ENCODE results near the gene ANKRD29. TPM values are rescaled to one million over a fixed set of nuclear protein-coding genes. Genes with fewer than 3 reads are reported as not detected.

Gene ANKRD29, protein sequence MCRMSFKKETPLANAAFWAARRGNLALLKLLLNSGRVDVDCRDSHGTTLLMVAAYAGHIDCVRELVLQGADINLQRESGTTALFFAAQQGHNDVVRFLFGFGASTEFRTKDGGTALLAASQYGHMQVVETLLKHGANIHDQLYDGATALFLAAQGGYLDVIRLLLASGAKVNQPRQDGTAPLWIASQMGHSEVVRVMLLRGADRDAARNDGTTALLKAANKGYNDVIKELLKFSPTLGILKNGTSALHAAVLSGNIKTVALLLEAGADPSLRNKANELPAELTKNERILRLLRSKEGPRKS
- 9.2 TPM for total RNA-seq

DNA sequence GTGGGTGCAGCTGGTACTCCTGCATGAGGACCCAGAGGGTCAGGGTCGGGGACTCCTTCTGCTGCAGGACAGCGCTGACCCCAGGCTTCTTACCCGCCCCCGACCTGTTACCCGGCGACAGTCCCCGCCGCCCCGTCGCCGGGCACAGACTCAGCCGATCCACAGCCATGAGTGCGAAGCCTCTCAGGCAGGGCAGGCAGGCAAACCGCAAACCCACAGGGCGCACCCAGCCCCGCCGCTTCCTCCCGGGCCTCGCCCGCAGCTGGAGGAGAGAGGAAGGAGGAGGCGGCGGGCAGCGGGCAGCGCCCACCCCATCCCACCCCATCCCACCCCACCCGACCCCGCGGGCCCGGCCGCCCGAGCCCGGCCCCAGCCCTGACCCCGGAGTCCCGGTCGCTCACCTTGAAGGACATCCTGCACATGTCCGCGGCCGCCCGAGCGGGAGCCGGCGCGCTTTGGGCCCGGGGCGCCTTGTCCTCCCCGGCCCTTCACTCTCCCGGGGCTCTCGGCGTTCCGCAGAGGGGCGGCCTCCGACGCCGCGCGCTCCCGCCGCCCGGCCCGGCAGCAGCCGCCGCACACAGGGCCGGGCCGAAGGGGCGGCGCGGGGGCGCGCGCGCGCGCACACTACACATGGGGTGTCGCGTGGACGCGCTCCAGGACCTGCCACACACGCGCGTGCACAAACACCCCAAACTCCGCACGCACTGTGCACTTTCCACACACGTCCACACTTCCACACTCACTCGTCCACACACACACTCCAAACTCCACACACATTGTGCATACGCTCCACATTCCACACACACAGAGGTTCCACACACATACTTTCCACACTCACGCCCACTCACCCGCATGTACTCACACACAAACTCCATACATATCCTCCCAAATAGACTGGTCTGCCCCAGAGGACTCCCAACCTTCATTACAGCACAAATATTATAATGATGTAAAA is at the start of gene ANKRD29:
Gene ANKRD29, minus strand, starts transcription at position 603 of the 955 bp plus-strand sequence. Its CDS starts 181 bp downstream, at position 422.
- peak; percentile 35 for DNase-seq

DNA sequence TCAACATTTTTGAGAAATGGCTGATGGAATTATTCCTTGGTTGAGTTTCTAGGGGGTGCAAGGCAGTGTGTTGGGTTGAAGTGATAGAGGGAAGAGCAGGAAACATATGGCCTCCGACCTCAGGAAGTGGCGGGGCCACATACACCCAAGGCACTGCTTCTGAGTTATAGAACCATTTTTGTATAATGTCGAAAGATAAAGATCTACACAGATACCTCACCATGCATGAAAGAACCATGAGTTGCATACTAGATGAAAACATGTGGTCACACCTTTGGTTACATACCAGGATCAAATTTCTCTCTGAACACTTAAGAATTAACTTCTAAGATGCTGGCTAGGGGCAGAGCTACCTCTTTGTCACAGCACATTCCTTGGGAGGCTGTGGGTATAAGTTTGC is 49.7 kb upstream of the ANKRD29 start:
- no peak for DNase-seq

DNA sequence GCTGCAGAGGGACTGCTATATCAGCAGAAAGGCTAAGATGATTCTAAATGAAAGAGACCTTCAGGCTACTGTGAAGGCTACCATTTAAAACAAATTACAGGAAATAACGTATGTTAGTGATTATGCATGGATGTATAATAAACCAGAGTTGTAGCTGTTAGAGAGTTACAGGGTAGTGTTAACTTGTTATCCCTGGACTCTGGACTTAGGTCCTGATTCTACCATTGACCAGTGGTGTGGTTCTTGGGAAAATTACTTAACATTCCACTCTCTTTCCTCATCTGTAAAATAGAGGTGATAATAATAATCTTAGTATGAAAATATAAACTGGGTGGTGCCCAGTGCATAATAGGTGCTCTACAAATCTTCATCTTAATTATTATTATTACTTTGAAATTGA is 48.7 kb upstream of the ANKRD29 start:
- no peak for DNase-seq

DNA sequence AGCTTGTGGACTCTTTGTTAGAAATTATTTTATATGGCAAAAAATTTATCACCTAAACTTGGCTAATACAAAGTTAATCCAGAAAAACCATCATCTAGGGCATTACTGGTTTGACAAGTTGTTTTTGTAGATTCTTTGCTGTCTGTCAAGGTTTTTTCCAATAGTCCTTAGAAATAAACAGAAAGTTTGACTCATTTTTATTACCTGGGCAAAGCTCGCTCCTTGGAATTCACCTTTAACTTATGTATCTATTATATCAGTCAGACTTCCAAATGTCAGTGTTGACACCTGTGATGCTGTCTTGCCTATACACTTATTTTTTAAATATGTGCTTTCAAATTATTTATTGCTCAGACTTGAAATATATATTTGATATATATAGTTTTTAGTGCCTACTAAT is 48.2 kb upstream of the ANKRD29 start:
- DNase-seq, result no peak

DNA sequence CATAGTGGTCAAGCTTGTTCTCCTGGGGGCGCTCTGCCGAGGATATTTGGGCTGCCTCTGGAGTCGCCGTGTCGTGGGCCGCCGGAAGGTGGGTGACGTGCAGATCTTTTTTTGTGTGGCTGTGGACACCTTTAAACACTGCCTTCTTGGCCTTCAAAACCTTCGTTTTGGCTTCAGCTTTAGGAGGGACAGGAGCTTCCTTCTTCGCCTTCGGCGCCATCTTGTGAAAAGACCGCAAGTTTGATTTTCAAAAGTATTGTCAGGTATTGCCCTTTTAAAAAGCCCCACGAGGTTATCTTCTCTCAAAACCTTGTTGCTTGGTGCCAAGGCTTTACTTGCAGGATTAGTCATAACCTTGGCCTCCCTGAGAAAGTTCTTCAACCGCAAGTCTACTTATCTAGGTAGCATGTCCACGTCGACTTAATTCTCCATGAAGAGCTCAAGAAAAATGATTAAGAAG is 47.4 kb upstream of the ANKRD29 start:
- DNase-seq, result no peak

DNA sequence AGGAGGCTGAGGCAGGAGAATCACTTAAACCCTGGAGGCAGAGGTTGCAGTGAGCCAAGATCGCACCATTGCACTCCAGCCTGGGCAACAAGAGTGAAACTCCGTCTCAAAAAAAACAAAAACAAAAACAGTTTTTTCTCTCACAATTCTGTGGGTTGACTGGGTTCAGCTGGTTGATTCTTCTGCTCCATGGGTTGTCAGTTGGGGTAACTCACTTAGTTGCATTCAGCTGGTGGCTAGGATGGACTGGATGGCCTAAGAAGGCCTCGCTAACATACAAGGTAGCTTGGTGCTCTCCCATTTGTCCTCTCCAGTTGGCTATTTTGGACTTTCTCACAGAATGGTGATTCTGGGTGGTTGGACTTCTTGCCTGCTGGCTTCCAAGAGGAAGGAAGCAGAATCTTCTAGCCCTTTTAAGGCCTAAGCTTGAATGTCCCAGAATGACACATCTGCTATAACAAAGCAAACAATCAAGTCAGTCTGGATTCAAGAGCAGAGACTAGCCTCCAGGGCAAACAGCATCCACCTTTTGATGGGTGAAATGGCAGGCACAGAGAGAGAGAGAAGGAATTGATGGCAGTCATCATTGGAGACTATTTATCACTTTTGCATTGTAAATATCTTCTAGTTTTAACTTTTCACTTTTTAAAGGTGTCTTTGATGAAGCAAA is 44.4 kb upstream of the ANKRD29 start:
- no peak for DNase-seq

DNA sequence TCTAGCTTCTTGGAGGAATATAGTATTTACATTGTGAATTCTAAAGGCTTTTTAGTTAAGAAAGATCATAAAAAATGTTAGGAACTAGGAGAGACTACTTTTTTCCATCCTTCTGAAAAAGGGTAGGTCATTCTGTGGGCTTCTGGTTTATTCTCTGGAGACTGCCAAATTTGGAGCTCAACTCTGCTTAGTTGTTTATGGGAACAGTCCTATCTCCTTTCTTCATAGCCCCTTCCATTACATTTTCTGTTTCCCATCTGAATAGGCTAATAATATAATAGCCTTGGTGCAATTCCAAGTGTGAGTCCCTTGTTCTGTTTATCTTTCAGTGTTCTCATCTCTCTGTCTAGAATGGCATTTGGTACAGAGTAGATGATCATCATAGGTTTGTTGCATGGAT is 42.1 kb upstream of the ANKRD29 start:
- no peak for DNase-seq

DNA sequence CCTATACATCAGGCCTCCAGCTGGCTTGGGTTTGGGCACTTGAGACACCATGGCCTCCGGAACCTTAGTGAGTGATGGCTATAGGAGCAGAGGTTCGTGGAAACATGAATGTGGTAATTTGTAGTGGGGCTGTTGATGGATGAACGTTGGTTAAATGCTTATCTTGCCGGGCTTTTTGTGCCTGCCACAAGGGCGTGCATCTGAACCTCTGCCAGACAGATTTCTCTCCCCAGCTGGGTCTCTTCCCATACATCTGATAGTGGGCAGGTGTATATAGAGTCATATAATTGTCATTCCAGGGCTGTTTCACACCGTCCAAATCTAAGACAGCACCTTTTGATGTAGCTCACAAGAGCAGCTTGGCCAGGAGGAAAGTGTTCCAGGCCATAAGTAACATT is 41.3 kb upstream of the ANKRD29 start:
- DNase-seq, result no peak

DNA sequence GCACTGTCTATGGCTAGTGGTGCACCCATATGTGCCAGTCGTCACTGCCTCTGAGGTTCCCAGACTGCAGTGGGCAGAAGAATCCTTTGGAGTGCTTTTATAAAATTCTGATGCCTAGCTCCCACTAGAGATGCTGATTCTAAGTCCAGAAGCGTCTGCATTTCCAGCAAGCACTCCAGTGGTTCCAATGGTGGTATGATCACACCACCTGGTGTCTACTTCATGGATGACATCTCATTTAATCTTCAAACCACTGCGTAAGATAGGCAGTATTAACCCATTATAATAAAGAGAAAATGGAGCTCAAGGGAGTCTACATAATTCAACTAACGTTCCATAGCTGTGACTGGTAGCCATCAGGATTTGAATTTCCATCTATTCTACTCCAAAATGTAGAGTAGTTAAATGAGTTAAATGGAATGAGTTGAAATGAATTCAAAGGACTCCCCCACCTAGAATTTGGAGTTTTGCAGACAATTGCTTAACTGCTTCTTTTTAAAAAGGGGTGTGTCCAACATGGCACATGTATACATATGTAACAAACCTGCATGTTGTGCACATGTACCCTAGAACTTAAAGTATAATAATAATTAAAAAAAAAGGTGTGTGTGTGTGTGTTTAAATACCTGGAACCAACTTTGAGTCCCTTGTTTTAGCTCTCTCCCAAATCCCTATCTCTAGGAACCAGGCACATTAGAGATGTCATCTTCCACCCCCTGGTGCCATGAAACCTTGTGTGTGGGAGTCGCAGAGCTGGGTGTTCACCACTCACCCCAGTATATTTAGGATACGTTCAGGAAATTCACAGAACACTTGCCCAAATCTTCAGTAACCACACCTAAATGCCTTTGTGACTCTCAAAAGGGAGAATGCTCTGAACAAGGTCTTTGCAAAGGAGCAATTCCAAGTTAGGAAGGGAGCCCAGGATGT is 40.6 kb upstream of the ANKRD29 start:
- peak; percentile 34 for DNase-seq

DNA sequence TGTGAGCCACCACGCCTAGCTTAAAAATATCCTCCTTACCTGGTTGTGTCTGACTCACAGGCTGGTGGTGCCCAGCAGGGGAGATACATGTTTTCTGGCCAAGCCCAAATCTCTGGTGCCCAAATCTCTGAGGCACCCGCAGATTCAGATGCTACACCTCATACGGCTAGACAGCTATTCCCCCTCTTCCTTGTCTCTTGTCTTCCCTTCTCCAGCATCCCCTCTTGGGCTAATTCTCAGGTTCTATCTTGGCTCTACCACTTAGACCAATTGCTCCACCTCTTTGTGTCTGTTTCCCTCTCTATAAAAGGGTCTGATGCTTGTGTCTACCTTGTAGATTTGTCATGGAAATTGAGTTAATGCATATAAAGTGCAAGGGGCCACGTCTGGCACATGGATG is 39.9 kb upstream of the ANKRD29 start:
- DNase-seq, result no peak

DNA sequence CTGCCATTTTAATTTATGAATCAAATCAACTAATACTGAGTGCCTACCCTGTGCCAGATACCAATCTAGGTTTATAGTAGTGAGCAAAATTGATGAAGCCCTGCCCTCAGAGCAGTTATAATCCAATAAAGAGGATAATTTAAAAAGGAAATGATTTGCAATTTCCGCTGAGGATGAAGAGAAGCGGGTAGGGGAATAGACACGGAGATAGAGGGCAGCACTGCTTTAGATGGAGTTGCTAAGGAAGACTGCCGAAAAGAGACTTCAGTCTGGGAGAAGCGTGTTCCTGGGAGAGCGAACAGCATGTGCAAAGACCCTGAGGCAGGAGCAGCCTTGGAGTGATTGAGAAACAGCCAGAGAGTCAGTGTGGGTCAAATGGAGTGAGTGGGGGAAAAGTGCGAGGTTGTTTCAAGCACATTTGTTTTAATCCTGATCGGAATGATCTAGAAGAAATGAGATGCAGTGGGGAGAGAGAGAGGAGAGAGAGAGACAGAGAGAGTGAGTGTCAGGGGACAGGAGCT is 38.9 kb upstream of the ANKRD29 start:
- no peak for DNase-seq

DNA sequence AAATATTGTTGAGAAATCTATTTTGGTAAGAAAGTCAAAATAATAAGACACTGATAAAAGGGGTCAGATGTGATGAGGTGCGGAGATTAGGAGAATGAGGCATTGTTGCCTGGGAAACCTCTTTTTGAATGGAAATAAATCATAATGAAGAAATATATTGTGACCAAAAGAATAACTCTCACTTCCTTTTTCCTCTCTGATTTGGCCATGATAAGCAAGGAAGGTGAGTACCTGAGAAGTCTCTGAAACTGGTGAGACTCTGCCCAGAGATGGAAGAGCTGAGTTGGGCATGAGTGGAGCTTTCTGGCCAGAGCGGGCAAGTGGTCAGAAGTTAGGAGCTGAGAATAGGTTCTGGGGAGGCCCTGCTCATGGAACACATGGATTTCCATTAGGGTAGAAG is 38.3 kb upstream of the ANKRD29 start:
- DNase-seq, result no peak

DNA sequence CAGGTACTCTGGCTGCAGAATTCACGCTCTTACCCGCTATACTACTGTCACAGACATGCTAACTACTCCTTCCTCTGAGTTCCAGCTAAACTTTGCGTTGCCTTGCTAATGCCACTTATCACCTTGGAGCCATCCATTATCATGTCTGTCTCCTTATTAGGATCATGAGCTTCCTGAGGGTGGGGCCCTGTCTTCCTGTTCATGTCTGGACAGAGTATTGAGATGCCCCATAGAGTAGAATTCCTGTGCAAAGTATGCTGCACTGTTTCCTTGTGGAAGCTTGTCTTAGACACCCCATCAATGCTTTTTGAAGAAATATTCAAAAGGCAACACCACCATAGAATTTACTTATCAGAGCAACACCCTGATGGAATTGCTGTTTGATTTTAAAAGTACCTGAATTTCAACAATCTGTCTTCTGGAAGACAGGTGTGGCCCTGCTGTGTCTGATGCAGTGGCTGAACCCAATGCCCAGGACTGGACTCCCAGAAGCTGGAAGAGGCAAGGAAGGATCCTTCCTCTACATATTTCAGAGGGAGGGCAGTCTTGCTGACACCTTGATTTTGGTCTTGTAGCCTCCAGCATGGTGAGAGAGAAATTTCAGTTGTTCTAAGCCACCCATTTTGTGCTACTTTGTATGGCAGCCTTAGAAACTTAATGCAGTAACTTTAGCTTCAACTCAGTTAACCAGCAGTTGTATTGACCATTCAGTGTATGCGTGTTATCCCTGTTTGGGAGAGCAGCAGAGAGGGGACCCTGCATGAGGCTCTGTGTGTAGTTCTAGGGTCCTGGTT is 32.1 kb upstream of the ANKRD29 start:
- no peak for DNase-seq

DNA sequence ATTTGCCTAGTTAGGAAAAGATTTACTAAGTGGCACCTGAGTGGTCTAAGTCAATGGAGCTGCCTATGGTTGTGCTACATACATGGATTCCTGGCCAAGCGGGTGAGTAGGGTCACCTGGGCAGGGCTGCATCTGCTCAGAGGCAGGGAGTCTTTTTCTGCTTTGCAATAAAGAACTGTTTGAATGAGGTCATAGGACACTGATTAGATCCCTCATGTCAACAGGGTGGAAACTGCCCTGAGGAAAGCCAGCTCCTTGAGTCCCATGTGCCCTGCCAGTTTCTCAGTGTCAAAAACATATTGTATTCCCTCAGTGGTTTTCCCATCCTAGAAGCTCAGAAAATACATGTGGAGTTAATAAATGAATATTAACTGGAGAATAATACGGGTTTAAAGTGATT is 31.1 kb upstream of the ANKRD29 start:
- DNase-seq, result no peak

DNA sequence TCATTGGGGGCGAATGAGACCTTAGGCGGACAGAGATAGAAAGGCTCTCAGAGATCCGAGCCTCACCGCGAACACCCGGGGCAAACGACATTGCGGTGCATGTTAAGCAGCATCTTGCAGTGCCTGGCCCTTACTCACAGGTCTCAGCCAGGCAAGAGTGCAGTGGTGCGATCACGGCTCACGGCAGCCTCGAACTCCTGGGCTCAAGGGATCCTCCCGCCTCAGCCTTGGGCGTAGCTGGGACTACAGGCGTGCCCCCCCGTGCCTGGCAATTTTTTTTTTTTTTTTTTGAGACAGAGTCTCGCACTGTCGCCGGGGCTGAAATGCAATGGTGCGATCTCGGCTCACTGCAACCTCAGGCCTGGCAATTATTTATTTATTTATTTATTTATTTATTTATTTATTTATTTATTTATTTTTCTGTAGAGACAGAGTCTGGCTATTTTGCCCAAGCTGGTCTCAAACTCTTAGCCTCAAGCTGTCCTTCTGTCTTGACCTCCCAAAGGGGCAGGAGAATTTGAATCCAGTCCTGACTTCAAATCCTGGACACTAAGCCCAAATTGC is 27.9 kb upstream of the ANKRD29 start:
- DNase-seq, result no peak

DNA sequence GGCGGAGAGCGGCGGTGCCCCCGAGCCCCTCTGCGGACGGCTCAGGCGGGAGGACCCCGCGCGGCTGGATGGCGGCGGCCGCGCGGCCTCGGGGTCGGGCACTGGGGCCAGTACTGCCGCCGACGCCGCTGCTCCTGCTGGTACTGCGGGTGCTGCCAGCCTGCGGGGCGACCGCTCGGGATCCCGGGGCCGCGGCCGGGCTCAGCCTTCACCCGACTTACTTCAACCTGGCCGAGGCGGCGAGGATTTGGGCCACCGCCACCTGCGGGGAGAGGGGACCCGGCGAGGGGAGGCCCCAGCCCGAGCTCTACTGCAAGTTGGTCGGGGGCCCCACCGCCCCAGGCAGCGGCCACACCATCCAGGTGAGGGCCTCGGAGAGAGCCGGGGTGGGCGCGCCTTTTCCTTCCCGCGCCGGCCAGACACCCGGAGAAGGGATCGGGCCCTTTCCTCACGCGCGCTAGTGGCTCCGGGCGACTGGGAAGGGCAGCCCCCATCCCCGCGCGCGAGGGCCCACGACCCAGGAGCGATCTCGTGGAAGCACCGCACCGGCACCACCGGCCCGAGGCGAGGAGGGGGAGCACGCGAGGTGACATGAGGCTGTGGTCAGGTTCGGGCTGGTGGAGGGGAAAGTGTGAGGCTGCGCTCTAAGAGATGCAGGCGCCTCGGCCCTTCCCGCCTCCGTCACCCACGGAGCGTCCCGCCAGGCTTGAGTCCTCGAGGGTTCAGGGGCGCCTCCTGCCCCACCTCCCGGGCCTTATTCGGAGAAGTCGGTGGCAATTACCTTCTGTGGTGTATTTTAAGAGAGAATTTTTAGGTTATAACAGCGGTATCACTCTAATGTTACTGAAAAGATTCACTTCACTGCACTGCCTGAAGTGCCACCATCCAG is 27.1 kb upstream of the ANKRD29 start:
- DNase-seq, result no peak

DNA sequence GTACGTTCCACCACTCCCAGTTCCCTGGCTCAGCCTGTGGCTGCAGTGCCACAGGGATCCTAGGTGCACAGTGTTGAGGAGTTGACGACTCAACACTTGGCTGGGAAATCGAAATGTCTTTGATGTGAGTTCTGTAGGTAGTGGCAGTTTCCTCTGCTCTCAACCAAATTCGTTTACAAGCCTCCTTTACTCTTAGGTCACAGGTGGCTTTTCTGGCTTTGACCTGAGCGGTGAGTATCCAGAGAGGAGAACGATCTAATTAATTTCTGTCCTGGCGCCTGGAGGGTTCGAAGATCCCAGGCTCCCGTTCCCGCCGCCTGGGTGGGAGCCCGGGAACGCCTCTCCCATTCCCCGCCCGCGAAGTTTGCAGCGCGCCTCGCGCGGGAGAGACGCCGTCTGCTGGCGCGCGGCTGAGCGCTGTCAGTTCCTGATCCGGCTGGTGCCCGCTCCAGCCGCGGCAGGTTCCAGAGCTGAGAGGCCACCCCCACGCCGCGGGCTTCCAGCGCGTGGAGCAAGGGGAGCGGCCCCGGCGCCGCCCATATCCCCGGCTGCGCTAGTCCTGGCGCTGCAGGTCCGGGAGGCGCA is 26.4 kb upstream of the ANKRD29 start, which contains the start of gene LAMA3:
Gene LAMA3, plus strand, starts transcription at position 423 of the 585 bp plus-strand sequence. CDS start 231 bp downstream, outside the sequence.
- DNase-seq, result peak; percentile 66

DNA sequence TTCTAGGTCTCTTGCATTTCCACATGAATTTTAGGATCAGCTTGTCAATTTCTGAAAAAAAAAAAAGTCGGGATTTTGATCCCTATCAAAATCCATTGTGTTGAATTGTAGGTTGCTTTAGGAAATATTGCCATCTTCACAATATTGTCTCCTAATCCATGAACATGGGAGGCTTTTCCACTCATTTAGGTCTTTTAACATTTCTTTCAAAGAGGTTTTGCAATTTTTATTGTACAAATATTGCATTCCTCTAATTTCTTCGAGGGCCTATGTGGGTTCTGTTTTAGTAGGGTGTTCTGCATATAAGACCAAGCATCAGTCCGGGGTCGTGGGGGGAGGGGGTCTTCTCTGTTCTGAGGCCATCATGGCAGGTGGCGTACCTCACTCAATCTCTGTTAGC is 25.8 kb upstream of the ANKRD29 start:
- no peak for DNase-seq
